ENCODE results near the gene EPHB1.
"Not testable (repeated sequence)": the region's sequence is repeated elsewhere in the genome, so short reads cannot be mapped to it uniquely, and the experiment has no call there.

The EPHB1 gene

DNA sequence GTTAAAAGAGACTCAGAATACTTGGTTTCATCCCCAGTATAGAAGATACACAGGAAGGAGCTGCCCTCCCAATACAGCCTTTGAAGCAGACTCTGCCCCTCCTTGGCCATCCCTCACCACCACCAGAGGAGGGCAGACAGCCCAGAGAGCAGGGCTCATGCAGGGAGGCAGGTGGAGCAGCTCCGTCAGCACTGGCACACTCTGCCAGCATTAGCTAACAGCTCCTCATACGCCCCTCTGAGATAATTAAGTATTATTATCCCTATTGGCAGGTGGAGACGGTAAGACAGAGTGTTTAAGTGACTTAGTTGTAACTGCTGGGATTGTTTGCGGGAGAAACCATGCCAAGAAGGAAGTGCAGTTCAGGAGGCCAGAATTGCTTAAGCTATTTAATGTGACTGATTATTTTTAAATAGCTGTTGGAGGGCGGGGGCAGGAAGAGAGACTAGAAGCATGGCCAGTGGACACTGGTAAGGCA is 434.0 kb downstream of the EPHB1 start:
- no peak for DNase-seq

GRCh38 chr3:135231737-135232136 is 436.7 kb downstream of the EPHB1 start:
- DNase-seq, result no peak

GRCh38 chr3:135232226-135232625 is 437.2 kb downstream of the EPHB1 start:
- DNase-seq, result no peak

DNA sequence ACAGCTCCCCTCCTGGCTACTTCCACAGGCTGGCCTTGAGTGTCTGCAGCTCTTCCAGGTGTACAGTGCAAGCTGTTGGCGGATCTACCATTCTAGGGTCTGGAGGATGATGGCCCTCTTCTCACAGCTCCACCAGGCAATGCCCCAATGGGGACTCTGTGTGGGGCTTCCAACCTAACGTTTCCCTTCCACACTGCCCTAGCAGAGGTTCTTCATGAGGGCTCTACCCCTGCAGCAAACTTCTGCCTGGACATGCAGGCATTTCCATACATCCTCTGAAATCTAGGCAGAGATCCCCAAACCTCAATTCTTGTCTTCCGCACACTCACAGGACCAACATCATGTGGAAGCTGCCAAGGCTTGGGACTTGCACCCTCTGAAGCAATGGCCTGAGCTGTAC is 438.4 kb downstream of the EPHB1 start:
- DNase-seq, result not testable (repeated sequence)

GRCh38 chr3:135235541-135235940 is 440.5 kb downstream of the EPHB1 start:
- DNase-seq, result no peak

DNA sequence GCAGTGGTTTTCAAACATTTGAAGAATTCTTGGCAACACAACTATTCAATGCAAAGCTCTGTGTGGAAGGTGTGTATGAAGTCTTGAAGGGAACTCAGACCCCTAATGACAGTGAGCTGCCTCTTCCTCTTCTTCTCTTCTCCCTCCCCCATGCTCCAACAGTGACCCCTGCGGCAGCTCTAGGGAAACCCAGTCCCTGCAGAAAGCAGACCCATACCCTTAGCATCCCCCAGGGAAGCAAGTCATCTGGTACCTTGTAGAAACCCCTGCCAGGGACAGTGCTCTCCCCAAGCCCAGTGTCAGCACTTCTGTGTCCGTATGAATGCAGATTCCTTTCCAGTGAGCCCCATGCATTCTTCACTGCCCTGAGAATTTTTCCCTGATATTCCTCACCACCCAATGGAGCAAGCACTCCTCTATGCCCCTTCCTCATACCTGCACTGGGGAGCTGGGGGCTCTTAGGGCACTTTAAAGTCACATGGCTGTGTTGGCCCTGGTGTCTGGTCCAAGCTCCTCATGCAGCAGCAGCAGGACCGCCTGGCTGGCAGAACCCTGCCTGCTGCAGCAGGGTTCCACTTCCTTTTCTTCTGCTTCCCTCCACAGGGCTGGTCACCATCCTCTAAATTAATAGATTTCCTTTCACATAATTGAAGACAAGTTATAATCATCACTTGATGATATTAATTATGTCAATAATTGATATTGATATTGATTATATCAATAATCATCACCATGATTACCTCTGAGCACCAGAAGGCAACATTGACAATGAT is 442.5 kb downstream of the EPHB1 start:
- no peak for DNase-seq

- DNase-seq, result no peak
These were observed 443.3 kb downstream of the EPHB1 start for GRCh38 chr3:135238236-135238830.

DNA sequence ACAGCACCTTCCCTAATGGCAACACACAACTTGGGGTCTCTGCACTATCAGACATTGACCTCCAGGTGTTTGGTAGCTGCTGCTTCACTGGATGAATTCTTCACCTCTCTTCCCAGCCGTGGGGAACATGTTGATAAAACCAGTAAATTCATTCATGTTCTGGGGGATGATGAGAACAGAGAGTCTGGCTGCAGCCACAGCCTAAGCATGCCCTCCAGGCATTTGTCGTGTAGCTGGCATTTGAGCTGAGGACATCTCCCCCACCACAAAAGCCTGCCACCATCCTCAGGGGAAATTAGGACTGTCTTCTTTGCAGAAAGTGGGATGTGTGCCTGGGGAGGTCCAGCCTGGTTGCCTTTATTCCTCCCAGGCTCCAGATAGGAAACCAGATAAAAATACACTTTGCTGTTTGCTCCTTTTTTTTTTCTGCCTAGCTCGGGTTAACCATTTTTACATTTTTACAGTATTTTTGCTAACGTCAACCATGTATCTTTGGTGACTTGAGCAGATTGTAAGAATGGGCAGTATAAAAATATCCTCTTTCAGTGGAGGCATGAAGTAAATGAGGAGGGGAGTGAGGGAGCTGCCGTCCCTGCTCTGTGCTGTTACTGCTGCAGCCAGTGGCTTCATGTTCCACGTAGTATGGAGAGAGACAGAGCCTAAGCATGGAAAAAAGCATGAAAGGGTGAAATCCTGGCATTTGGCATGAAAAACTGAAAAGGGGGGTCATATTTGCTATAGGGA is 444.0 kb downstream of the EPHB1 start:
- no peak for DNase-seq

- no peak for DNase-seq
These were observed 444.5 kb downstream of the EPHB1 start for GRCh38 chr3:135239615-135239884.

GRCh38 chr3:135240426-135240825 is 445.4 kb downstream of the EPHB1 start:
- no peak for DNase-seq

DNA sequence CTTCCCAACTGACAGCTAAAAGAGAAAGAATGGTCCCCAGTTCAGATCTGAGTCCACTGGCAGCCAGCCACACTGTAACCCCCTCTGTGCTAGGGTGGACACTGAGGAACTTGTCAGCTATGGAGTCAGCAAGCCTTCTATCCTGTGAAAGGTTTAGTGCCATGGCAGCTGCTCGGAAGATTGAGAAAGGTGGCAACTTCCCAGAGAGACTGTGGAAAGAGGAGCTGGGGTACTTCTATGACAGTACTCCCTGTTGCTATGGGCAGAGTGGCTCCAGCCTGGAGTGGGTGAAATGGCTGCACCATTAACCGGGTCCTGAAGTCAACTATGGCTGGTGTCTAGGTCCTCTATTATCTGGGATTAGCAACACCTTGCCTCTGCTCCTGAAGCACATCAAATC is 447.2 kb downstream of the EPHB1 start:
- no peak for DNase-seq

DNA sequence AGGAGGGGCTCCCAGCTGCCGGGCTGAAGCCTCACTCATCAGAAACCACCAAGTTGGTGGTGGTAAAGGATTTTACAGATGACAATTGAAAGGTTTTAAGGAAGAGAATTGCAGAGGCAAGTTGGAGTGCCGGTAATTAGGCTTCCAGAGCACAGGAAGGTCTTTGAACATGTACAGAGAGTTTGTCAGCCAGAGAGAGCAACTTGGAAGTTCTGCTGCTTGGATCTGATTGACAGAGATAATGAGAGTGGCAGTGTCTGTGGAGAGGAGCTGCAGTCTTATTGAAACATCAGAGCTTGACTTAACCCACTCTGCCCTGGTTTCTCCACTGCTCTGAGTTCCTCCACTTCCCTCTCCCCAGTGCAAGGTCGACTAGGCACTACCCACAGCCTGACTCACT is 448.6 kb downstream of the EPHB1 start:
- DNase-seq, result no peak

DNA sequence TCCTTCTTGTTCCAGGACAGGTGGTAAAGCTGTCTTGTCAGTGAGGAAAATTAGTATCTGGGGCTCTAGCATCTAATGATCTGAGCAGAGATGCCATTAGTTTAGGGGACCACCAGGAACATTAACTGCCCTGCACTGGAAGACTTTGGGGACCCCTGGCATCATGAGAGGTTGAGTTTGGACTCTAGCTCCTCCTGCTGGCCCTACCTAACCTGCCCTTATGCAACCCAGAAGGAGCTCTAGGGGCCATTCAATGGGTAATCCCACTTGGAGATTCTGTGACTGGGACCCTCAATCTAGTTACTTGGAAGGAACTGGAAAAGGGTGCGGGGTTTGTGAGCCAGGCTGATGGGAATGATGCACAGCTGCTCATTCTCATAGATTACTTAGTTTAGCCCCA is 451.0 kb downstream of the EPHB1 start:
- DNase-seq, result no peak

- DNase-seq, result no peak
These were observed 453.2 kb downstream of the EPHB1 start for GRCh38 chr3:135248213-135248612.

DNA sequence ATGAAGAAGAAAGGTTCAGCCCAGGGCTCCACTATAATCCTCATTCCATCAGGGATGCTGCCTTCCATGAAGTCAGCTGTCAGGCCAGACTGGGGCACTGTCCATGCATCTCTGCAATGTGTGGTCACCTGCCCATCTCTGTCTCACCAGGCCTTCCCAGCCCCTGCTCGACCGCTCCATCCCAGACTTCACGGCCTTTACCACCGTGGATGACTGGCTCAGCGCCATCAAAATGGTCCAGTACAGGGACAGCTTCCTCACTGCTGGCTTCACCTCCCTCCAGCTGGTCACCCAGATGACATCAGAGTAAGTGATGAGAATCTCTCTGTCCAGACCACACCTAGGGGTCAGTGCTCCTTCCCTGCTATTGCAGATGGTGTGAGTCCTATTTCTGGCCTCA is 454.1 kb downstream of the EPHB1 start:
- no peak for DNase-seq

- DNase-seq, result no peak
These were observed 463.9 kb downstream of the EPHB1 start for GRCh38 chr3:135258916-135259315.

- DNase-seq, result no peak
These were observed 465.0 kb downstream of the EPHB1 start for GRCh38 chr3:135260025-135260424.

DNA sequence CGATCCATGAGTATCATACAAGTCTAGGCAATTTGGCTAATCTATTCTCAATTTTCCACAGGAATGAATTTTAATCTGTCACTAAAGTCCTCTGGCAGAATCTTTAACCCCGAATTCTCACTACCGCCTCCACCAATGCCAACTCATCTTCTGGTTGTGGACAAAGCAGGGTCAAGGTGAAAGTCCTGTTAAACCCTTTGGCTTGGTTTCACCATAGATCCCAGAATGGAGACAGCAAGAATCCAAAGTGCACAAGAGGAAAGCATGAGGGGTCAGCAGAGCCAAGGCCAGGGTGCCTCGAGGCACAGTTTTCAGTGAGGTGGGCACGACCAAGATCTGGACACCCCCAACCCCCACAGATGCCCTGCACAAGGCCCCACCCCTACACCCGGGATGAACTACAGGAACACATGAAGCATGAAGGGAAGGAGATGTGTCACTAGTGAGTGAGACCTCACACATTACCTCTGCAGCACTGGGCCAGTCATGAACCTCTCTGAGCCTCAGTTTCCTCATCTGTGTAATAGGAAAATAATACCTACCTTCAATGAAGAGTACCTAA is 466.2 kb downstream of the EPHB1 start:
- no peak for DNase-seq

DNA sequence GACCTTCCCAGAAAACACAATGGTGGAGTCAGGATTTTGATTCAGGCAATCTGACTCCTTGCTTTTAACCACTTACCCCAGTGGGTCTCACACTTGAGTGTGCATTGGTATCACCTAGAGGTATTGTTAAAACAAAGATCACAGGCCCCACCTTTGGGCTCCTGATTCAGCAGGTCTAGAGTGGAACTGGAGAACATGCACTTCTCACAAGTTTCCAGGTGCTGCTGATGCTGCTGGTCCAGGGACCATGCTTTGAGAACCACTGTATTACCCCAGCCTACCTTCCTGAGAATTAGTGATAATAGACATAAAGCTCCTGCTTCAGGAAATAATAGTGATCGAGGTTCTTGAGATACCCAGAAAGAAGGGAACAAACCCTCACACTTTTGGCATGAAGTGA is 466.9 kb downstream of the EPHB1 start:
- no peak for DNase-seq

DNA sequence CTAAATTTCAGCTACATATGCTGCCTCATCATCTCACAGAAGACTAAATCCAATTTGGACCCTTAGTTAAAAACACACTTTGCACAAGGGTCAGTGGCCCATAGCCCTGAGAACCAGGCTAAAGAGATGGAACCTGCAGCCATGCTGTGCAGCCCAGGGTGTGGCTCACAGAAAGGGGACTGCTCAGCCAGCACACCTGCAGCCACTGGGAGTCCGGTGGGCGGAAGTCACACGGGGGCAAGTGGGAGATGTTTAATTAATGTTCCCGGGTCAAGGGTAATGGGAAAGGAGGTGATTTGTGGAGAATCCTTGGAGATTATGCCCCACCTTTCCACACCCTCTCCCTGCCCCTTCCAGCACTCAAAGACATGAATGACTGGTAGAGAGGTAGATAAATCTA is 467.4 kb downstream of the EPHB1 start:
- no peak for DNase-seq

GRCh38 chr3:135263331-135263730 is 468.3 kb downstream of the EPHB1 start:
- DNase-seq, result no peak

- DNase-seq, result no peak
These were observed 472.4 kb downstream of the EPHB1 start for GRCh38 chr3:135267487-135267886.

DNA sequence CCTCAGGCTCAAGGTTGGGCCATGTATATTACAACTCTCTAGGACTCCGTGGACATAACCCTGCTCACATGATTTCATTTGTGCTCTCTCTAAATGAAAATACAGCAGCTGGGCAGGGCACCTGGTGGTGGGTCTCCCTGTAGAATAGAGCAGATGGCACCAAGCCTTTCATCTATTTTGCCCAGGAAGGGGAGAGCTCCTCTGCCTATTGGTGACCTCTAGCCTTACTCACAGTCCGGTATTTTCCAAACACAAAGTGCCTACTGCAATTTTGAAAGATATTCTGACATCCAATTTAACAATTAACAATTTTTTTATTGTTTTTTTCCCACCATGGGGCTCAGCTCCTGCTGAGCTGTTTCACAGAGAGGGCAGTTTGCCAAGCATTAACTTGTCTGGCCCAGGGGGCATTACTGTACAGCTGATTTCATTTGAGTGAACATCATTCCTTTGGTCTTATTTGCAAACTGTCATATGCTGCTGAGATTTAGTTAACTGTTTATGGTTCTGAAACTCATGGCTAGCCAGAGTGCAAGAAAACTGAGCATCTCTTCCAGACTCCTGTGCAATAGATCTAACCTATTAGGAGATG is 474.0 kb downstream of the EPHB1 start:
- DNase-seq, result no peak
